ENCODE data around the gene MSI2. TPM values are rescaled to one million over a fixed set of nuclear protein-coding genes. Genes with fewer than 3 reads are reported as not detected.

MSI2 gene
- total RNA-seq, 1 donor from 2014 or later, result 21.1 TPM

DNA sequence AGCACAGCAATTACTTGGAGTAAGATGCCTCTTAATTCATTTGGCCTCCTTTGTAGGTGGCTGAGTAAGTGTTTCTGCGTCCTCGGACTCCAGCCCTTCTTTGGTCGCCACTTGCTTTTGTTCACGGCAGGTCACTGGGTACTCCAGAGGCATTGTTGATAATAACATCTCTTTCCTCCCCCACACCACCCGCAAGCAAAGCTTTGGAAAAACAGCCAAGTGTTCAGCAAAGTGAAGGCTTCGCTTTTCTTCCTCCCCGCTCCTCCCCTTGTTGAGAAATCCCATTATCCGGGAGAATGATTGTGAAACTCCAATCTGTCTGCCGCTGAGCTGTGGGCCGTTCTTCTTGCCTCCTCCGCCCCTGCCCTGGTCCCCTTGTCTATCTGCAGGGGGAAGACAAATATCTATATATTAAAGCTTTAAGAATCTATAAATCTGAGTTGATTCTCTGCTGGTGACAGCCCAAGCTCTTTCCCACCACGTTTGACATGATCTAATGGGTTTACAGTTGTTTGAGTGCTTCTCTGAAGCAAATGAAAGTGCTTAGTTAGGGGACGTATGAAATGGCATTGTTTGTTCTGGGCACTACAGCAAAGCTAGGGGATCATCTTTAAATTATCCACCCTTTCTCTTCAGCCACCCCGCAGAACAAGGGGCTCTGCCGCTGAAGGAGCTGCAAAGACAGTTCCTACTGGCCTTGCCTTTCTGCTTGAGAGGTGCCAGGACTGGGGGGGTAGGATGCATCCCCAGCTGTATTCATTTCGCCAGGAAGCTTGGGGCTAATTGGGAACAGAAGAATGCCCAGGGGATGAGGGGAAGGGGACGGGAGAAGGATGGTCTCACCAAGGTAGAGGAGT, 321.7 kb downstream of the MSI2 start:
- H3K4me3 ChIP-seq (ENCODE audit: low read depth, low read length), result no peak overlapping the region
- H3K36me3 ChIP-seq (ENCODE audit: control insufficient read depth, insufficient read depth, low read length), result no peaks in the 10 kb centered on the region
- FAIRE-seq (no peak), DNase-seq (ENCODE audit: low read depth) (peak; percentile 53)
- H3K27me3 ChIP-seq (ENCODE audit: control insufficient read depth, insufficient read depth, low read length), result no peaks in the 10 kb centered on the region
- TF ChIP-seq, protein P1, sequence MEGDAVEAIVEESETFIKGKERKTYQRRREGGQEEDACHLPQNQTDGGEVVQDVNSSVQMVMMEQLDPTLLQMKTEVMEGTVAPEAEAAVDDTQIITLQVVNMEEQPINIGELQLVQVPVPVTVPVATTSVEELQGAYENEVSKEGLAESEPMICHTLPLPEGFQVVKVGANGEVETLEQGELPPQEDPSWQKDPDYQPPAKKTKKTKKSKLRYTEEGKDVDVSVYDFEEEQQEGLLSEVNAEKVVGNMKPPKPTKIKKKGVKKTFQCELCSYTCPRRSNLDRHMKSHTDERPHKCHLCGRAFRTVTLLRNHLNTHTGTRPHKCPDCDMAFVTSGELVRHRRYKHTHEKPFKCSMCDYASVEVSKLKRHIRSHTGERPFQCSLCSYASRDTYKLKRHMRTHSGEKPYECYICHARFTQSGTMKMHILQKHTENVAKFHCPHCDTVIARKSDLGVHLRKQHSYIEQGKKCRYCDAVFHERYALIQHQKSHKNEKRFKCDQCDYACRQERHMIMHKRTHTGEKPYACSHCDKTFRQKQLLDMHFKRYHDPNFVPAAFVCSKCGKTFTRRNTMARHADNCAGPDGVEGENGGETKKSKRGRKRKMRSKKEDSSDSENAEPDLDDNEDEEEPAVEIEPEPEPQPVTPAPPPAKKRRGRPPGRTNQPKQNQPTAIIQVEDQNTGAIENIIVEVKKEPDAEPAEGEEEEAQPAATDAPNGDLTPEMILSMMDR (IDR thresholded peaks at IDR 0.05; ENCODE audit: insufficient read depth, low read length, severe bottlenecking), result no peak

DNA sequence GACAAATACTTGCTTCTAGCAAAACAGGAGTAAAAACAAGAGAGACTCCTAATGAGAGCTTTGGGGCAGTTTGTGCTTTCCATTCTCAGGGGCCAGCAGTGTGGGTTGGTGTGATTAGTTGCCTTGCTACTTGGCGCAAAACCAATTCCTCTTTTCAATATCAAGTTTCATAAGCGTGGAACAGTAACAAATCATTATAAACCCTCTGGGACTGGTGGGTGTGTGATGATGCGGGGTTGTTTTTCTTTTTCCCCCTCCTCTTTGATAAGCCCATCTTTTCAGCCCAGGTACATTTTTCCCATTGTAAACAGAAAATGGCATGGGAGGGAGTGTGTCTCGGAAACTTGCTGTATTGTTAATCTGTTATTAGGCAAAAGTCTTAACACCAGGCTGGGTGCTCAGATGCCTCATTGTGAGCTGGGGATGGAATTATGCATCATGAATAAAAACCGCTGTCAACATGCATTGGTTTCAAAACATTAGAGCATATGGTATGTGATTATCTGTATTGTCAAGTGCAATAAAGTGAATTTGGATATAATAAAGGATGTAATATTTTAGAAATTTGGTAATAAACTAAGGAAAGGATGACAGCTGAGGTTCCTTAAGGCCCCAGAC, 322.4 kb downstream of the MSI2 start:
- no peak for FAIRE-seq
- TF ChIP-seq, protein P1 (IDR thresholded peaks at IDR 0.05; ENCODE audit: insufficient read depth, low read length, severe bottlenecking), result no peak
- DNase-seq (ENCODE audit: low read depth), result no peak

DNA sequence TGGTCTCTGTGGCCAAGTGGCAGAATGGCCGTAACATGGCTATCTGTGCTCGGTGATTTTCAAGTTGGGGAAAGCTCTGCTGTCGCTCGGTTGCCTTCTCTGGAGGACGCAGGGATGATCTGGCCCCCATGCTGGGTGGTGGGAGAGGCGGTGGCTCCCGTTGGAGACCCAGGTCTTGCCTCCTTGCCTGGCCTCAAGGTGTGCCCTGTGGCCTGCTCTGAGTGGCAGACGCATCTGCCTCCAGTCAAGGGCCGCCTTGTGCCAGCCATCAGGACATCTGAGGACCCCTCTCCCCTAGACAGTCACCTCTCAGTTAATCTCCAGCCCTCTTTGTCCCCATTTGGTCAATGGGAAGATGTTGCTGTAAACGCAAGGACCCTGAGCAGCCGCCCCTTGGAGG, 322.9 kb downstream of the MSI2 start:
- Histone ChIP-seq H3K36me3 (ENCODE audit: control insufficient read depth, insufficient read depth, low read length) (no peaks in the 10 kb centered on the region), H3K27me3 (ENCODE audit: control insufficient read depth, insufficient read depth, low read length) (no peaks in the 10 kb centered on the region), H3K4me3 (ENCODE audit: low read depth, low read length) (no peak overlapping the region)
- TF ChIP-seq, protein P1 (IDR thresholded peaks at IDR 0.05; ENCODE audit: insufficient read depth, low read length, severe bottlenecking), result no peak
- FAIRE-seq (no peak), DNase-seq (ENCODE audit: low read depth) (no peak)

More for the DNA sequence above, 322.4 kb downstream of the MSI2 start:
- Histone ChIP-seq H3K36me3 (ENCODE audit: control insufficient read depth, insufficient read depth, low read length) (no peaks in the 10 kb centered on the region), H3K4me3 (ENCODE audit: low read depth, low read length) (no peak overlapping the region), H3K27me3 (ENCODE audit: control insufficient read depth, insufficient read depth, low read length) (no peaks in the 10 kb centered on the region)

DNA sequence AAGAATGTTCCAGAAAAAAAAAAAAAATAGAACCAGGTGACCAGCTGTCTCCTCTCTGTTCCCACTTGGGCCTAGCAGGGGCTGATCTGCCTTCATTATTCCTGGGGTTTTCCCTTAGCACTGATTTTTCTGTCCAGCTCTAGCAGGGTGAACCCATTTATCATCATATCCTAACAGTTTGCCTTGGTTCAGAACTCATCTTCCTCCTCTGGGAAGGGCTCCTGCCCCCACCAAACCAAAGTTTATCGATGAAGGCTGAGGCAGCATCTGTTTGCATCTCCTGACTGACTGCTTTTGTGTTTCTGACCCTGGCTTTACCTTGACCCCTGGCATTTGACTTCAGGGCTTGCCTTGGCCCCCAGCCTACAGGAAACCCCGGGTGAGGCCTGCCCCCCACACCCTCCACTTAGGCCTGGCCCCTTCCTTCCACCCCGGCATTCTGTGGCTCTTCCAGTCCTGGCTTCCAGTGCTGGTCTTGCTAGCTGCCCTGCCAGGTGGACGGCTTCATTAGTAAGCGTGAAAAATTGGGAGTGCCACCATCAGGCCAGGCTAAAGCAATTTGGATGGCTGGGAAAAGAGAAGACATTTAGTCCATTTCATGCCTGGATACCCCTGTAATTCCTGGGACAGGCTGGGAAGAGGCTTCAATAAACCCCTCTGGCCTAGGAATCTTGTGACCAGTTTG, 323.9 kb downstream of the MSI2 start:
- FAIRE-seq, result no peak

DNA sequence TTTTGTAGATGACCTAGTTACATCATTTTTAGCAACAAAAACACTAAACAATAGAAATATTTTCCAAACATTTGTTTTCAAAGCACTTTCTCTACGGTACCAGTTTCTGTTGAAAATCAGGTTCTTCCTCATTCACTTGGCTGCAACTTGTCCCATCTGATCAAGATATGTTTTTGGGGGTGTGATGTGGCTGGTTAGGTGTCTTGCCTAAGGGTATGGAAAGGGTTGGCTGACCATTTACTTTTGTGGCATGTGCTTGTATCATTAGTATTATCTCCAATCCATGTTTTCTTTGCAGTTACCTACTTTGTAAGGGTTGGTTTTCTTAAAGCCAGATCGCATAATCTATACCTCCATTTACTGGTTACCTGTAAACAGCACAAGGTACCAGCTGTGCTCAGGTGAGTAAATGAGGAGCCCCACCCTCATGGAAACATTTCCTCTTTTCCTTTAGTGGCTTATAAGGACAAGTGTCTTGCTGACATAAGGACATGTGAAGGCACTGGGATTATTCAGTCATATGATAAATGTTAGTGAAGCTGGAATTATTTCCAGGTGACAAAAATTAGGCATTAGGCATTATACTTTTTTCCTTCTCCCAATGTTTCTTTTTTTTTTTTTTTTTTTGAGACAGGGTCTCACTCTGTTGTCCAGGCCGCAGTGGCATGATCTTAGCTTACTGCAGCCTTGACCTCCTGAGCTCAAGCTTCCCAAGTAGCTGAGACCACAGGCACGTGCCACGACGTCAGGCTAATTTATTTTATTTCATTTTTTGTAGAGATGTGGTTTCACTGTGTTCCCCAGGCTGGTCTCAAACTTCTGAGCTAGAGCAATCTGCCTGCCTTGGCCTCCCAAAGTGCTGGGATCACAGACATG, 326.8 kb downstream of the MSI2 start:
- FAIRE-seq (no peak), DNase-seq (ENCODE audit: low read depth) (no peak)
- Histone ChIP-seq H3K36me3 (ENCODE audit: control insufficient read depth, insufficient read depth, low read length) (no peaks in the 10 kb centered on the region), H3K27me3 (ENCODE audit: control insufficient read depth, insufficient read depth, low read length) (no peaks in the 10 kb centered on the region), H3K4me3 (ENCODE audit: low read depth, low read length) (no peak overlapping the region)
- TF ChIP-seq, protein P1 (IDR thresholded peaks at IDR 0.05; ENCODE audit: insufficient read depth, low read length, severe bottlenecking), result no peak

More for the DNA sequence above, 323.9 kb downstream of the MSI2 start:
- Histone ChIP-seq H3K4me3 (ENCODE audit: low read depth, low read length) (no peak overlapping the region), H3K27me3 (ENCODE audit: control insufficient read depth, insufficient read depth, low read length) (no peaks in the 10 kb centered on the region), H3K36me3 (ENCODE audit: control insufficient read depth, insufficient read depth, low read length) (no peaks in the 10 kb centered on the region)
- TF ChIP-seq, protein P1 (IDR thresholded peaks at IDR 0.05; ENCODE audit: insufficient read depth, low read length, severe bottlenecking), result no peak
- DNase-seq (ENCODE audit: low read depth), result no peak

Measured in bronchial epithelial cell (primary cell).